ENCODE data around the gene GABARAPL2.
"Not testable (repeated sequence)": the region's sequence is repeated elsewhere in the genome, so short reads cannot be mapped to it uniquely, and the experiment has no call there.

GABARAPL2 gene

GRCh38 chr16:75590920-75591843 is 25.0 kb downstream of the GABARAPL2 start:
- DNase-seq (ENCODE audit: low read depth, low spot score), result no peak

- not testable (repeated sequence) for DNase-seq (ENCODE audit: low read depth, low spot score)
Observed at GRCh38 chr16:75591927-75592326, 25.7 kb downstream of the GABARAPL2 start.

- no peak for DNase-seq (ENCODE audit: low read depth, low spot score)
Observed at GRCh38 chr16:75593308-75593707, 27.1 kb downstream of the GABARAPL2 start.

GRCh38 chr16:75593825-75594820 is 27.9 kb downstream of the GABARAPL2 start:
- no peak for DNase-seq (ENCODE audit: low read depth, low spot score)

GRCh38 chr16:75599452-75600277 is 33.5 kb downstream of the GABARAPL2 start:
- no peak for DNase-seq (ENCODE audit: low read depth, low spot score)

GRCh38 chr16:75603241-75603640 is 37.1 kb downstream of the GABARAPL2 start:
- DNase-seq (ENCODE audit: low read depth, low spot score), result no peak

GRCh38 chr16:75606507-75606906 is 40.3 kb downstream of the GABARAPL2 start:
- DNase-seq (ENCODE audit: low read depth, low spot score), result no peak

- DNase-seq (ENCODE audit: low read depth, low spot score), result no peak
Observed at GRCh38 chr16:75614066-75614897, 48.1 kb downstream of the GABARAPL2 start.

- no peak for DNase-seq (ENCODE audit: low read depth, low spot score)
Observed at GRCh38 chr16:75615619-75616018, 49.4 kb downstream of the GABARAPL2 start.

GRCh38 chr16:75616521-75617010 is 50.4 kb downstream of the GABARAPL2 start:
- no peak for DNase-seq (ENCODE audit: low read depth, low spot score)

- DNase-seq (ENCODE audit: low read depth, low spot score), result no peak
Observed at GRCh38 chr16:75617121-75617520, 50.9 kb downstream of the GABARAPL2 start.

- DNase-seq (ENCODE audit: low read depth, low spot score), result no peak
Observed at GRCh38 chr16:75618780-75619179, 52.6 kb downstream of the GABARAPL2 start.

GRCh38 chr16:75620326-75621169 is 54.4 kb downstream of the GABARAPL2 start:
- no peak for DNase-seq (ENCODE audit: low read depth, low spot score)

GRCh38 chr16:75621170-75621477 is 54.9 kb downstream of the GABARAPL2 start:
- no peak for DNase-seq (ENCODE audit: low read depth, low spot score)

- DNase-seq (ENCODE audit: low read depth, low spot score), result peak; percentile 96
Observed at GRCh38 chr16:75622761-75623605, 56.8 kb downstream of the GABARAPL2 start, which contains the start of gene ADAT1. Gene ADAT1 (minus strand): TSS chr16:75623281. CDS start chr16:75620799, 2,482 bp downstream.

GRCh38 chr16:75624921-75625334 is 58.7 kb downstream of the GABARAPL2 start:
- no peak for DNase-seq (ENCODE audit: low read depth, low spot score)

- no peak for DNase-seq (ENCODE audit: low read depth, low spot score)
Observed at GRCh38 chr16:75626806-75627205, 60.6 kb downstream of the GABARAPL2 start.

All from activated CD4-positive, CD25-positive, alpha-beta regulatory T cell treated with anti-CD3 and anti-CD28 coated beads, Interleukin-2, amount 50 U/mL, for 16 hours (primary cell).